HFF-Myc (cell line): Measurements from ENCODE around the gene SERPINB11.
"Not testable (repeated sequence)": the region's sequence is repeated elsewhere in the genome, so short reads cannot be mapped to it uniquely, and the experiment has no call there.

ENCODE experiments used
- DNase-seq: peaks from one replicate; pipeline ENCODE4 v3.0.0-alpha.2; 2011; ENCODE audit warnings: low read depth; ENCODE audit errors: extremely low read depth
- H3K4me3 ChIP-seq: replicated peaks from 2 replicates; pipeline ENCODE4 v1.5.1; 2011; ENCODE audit warnings: low read depth, mild to moderate bottlenecking, control low read depth, low read length
- TF ChIP-seq, protein P1 (sequence below): IDR thresholded peaks from 2 replicates; pipeline ENCODE4 v1.5.1; 2012; ENCODE audit warnings: mild to moderate bottlenecking, low read depth, low read length, control low read depth; ENCODE audit errors: missing control alignments

Gene SERPINB11

DNA sequence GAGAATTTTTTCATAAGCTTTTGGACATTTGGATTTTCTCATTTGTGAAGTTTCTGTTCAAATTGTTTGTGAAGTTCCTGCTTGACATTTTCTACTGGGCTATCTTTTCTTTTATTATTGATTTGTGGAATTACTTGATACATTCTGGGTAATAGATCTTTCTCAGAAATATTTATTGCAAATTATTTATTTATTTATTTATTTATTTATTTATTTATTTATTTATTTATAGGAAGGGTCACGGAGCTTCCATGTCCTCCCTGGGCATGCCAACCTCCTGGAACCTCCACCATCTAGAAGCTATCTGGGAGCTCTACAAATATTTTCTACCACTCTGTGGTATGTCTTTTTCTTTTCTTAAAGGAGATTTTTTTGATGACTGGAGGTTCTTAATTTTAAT is 46.7 kb downstream of the SERPINB11 start:
- TF ChIP-seq, protein P1, sequence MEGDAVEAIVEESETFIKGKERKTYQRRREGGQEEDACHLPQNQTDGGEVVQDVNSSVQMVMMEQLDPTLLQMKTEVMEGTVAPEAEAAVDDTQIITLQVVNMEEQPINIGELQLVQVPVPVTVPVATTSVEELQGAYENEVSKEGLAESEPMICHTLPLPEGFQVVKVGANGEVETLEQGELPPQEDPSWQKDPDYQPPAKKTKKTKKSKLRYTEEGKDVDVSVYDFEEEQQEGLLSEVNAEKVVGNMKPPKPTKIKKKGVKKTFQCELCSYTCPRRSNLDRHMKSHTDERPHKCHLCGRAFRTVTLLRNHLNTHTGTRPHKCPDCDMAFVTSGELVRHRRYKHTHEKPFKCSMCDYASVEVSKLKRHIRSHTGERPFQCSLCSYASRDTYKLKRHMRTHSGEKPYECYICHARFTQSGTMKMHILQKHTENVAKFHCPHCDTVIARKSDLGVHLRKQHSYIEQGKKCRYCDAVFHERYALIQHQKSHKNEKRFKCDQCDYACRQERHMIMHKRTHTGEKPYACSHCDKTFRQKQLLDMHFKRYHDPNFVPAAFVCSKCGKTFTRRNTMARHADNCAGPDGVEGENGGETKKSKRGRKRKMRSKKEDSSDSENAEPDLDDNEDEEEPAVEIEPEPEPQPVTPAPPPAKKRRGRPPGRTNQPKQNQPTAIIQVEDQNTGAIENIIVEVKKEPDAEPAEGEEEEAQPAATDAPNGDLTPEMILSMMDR, result no peak
- no peak for DNase-seq
- H3K4me3 ChIP-seq, result no peak overlapping the region

DNA sequence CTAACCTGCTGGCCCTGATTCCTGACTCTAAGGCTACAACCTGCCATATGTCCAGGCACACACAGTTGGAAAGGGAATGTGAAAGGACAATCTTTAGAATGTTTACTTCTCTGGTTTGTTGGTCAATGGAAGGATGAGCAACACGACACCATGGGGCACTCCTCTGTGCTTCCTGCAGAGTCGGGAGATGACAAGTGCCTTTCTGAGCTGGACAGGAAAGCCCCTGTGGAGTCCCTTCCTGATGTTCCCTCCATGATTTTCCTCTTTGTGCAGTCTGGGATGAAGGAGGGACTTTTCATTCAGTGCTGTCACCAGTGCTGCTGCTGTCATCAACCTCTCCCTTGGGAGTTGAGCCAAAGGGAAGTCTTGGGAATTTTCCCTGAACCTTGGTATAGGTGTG is 49.9 kb downstream of the SERPINB11 start:
- H3K4me3 ChIP-seq, result no peak overlapping the region
- TF ChIP-seq, protein P1, result no peak
- DNase-seq, result no peak

DNA sequence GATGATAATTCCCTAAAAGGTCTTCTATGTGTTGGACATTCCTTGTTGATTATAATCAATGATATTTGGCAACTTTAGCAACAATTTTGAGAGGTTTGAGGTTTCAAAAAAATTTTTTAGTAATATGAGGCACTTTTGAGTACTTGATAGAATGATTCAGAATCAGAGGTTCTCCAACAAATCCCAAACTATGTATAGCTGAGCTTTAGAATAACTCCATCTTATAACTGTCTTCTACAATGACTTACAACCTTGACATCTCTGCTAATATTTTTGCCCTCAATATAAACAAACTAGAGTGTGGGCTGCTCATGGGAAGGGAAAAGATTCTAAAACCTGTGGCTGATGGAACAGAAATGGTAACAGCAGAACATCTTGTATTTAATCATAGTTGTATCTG is 50.9 kb downstream of the SERPINB11 start:
- H3K4me3 ChIP-seq, result no peak overlapping the region
- DNase-seq, result no peak
- TF ChIP-seq, protein P1, result no peak

DNA sequence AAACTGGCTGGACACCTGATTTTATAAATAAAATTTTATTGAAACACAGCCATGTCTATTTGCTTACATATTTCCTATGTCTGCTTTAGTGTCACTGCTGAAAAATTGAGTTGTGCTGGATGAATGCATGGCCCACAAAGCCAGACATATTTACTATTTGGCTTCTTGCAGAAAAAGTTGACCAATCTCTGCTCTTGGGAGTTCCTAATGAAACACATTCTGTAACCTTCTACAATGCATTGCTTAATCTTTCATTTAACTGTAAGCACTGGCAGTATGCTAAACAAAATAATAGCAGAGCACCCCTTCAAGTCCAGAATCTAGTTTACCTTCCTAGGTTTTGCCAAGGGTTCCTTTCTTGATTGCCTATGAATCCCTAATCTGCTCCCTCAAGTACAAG is 54.8 kb downstream of the SERPINB11 start:
- no peak overlapping the region for H3K4me3 ChIP-seq
- TF ChIP-seq, protein P1, result no peak

DNA sequence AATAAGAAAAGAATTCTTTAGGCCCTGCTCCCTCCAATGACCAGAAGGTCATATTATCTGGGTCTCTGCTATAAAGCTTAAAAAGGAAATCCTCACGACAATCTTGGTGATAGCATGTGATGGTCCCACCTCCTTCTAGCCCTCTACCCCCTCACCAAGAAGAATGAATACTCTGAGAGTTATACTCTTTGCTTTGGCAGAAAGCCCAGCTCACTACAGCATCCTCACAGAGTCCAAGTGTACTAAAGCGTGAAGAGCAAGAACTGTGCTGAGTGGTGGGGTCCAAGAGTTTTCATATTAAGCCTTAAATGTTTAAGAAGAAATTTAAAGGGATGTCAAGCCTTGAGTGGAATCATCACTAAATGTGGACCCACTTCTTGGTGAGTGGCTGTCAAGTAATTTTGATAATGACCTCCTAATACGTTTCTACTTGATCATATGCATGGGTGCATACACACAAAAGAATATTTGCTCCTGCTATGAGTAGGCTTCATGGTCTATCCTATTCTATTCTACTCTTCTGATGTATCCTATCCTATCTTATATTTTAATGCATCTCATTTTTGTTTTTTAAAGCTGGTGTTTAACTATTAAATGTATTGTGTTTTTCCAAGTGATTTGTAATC is 56.0 kb downstream of the SERPINB11 start:
- TF ChIP-seq, protein P1, result no peak

More for the DNA sequence above, 54.8 kb downstream of the SERPINB11 start:
- no peak for DNase-seq

DNA sequence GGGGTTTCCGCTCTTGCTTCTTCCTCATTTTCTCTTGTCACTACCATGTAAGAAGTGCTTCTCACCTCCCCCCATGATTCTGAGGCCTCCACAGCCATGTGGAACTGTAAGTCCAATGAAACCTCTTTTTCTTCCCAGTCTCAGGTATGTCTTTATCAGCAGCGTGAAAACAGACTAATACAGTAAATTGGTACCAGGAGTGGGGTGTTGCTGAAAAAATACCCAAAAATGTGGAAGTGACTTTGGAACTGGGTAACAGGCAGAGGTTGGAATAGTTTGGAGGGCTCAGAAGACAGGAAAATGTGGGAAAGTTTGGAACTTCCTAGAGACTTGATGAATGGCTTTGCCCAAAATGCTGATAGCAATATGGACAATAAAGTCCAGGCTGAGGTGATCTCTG is 57.0 kb downstream of the SERPINB11 start:
- not testable (repeated sequence) for H3K4me3 ChIP-seq, DNase-seq

More for the DNA sequence above, 56.0 kb downstream of the SERPINB11 start:
- H3K4me3 ChIP-seq, result no peak overlapping the region
- no peak for DNase-seq

DNA sequence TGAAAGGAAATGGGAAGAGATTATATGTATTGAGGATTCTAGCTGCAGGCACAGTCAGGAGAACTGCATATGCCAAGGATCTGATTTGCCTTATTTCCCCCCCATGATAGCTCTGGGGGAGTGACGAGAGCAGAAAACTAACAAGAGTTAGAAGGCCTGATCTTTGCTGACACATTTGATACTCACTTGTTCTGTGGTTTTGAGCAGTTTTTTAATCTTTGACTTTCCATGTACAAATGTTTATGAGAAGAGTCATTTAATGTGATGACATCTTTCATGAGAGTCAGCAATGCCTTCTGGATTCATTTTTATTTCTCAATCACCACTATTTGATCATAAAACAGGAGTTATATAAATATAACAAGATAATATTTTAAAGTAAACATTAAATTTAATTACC is 59.8 kb downstream of the SERPINB11 start:
- TF ChIP-seq, protein P1, result no peak
- no peak overlapping the region for H3K4me3 ChIP-seq
- DNase-seq, result no peak
